Tibial nerve (tissue), 4 donors: ENCODE measurements around the gene SPATA13. TPM values are rescaled to one million over a fixed set of nuclear protein-coding genes. Genes with fewer than 3 reads are reported as not detected.

ENCODE experiments used
- DNase-seq, 2 donors: peaks; one replicate each; pipeline ENCODE4 v3.0.0-alpha.2; 2019; ENCODE audit warnings: low spot score in 2 of 2
- H3K27ac ChIP-seq, 4 donors: fragments of 200-600 bp; sonication (generic) in 3 of 4; one replicate each; pipeline ENCODE4 v1.5.1; 2017 to 2019; ENCODE audit warnings: mild to moderate bottlenecking in 1 of 4
- H3K27me3 ChIP-seq, 2 donors: fragments of 200-600 bp; sonication (generic) in 1 of 2; one replicate each; pipeline versions ENCODE4 v1.5.1 to v1.6.0; 2017 to 2019
- H3K36me3 ChIP-seq, 3 donors: fragments of 200-600 bp; sonication (generic); one replicate each; pipeline ENCODE4 v1.5.1; 2018 to 2019
- H3K4me1 ChIP-seq, 4 donors: fragments of 200-600 bp; sonication (generic) in 3 of 4; one replicate each; pipeline ENCODE4 v1.5.1; 2017 to 2019
- H3K4me3 ChIP-seq, 4 donors: fragments of 200-600 bp; sonication (generic) in 3 of 4; one replicate each; pipeline ENCODE4 v1.5.1; 2017 to 2019; ENCODE audit warnings: mild to moderate bottlenecking in 1 of 4, moderate library complexity in 1 of 4
- H3K9me3 ChIP-seq, 4 donors: fragments of 200-600 bp; sonication (generic) in 3 of 4; one replicate each; pipeline ENCODE4 v1.5.1; 2017 to 2019
- CTCF ChIP-seq, 5 experiments: fragments of 200-600 bp in 3 of 5; fragments of 450-650 bp in 2 of 5; sonication (generic) in 3 of 5; IDR thresholded peaks; one replicate each; pipeline ENCODE4 v1.5.1; 2016 to 2019; ENCODE audit warnings: antibody characterized with exemption in 5 of 5, mild to moderate bottlenecking in 3 of 5, moderate library complexity in 2 of 5
- EP300 ChIP-seq, 2 donors: sonication (generic); formaldehyde crosslinking; IDR thresholded peaks; one replicate each; pipeline ENCODE4 v1.6.1; 2017; ENCODE audit warnings: antibody characterized with exemption in 2 of 2, mild to moderate bottlenecking in 1 of 2
- POLR2A ChIP-seq, 2 donors: fragments of 450-650 bp; IDR thresholded peaks; one replicate each; pipeline ENCODE4 v1.6.1; 2017; ENCODE audit warnings: antibody characterized with exemption in 2 of 2, mild to moderate bottlenecking in 2 of 2, moderate library complexity in 2 of 2
- WGBS, 2 donors: methylation state at CpG; one replicate each; pipeline ENCODE4 v1.1.5; 2018; 5-methylcytosine and 5-hydroxymethylcytosine counted together
- total RNA-seq, 4 donors: library from RNA; depleted of rRNA; stranded (reverse); fragments of >200 nt; gene quantifications; one replicate each; pipeline ENCODE4 v1.1.0, GENCODE V29; 2016

SPATA13 gene
- total RNA-seq, 4 donors from 2014 or later = 35.0 to 96.0 (median 51.7) TPM

- DNase-seq = no peak
- TF ChIP-seq EP300 (IDR thresholded peaks at IDR 0.05) (no peak), POLR2A (IDR thresholded peaks at IDR 0.05) (no peak), CTCF (IDR thresholded peaks at IDR 0.05) (no peak)
- no peaks in the 10 kb centered on the region for H3K36me3 ChIP-seq
- no peak overlapping the region for H3K4me3 ChIP-seq
- peaks cover 0 to 16% (median 0%) of the 10 kb centered on the region in 4 donors for H3K4me1 ChIP-seq
- 89 to 96% methylated on average over 5 of the region's 5 CpGs for WGBS, 2 donors
- no peaks in the 10 kb centered on the region for H3K9me3 ChIP-seq
- no peak overlapping the region for H3K27ac ChIP-seq
- H3K27me3 ChIP-seq = no peaks in the 10 kb centered on the region
Observed at GRCh38 chr13:24209138-24209537, 48.6 kb downstream of the SPATA13 start.

- Histone ChIP-seq H3K4me3 (no peak overlapping the region), H3K27me3 (no peaks in the 10 kb centered on the region), H3K27ac (peak overlapping the region in 1 of 4 donors; percentile 25), H3K4me1 (peaks cover 0 to 41% (median 15%) of the 10 kb centered on the region in 4 donors), H3K36me3 (no peaks in the 10 kb centered on the region), H3K9me3 (no peaks in the 10 kb centered on the region)
- no peak for TF ChIP-seq POLR2A (IDR thresholded peaks at IDR 0.05)
- TF ChIP-seq CTCF (IDR thresholded peaks at IDR 0.05) = no peak
- TF ChIP-seq EP300 (IDR thresholded peaks at IDR 0.05) = no peak
- DNase-seq = no peak
- 74 to 76% methylated on average over 5 of the region's 5 CpGs for WGBS, 2 donors
Observed at GRCh38 chr13:24212254-24212653, 51.7 kb downstream of the SPATA13 start.

GRCh38 chr13:24212674-24213073, 52.2 kb downstream of the SPATA13 start:
- Histone ChIP-seq H3K4me3 (no peak overlapping the region), H3K4me1 (peaks cover 0 to 46% (median 19%) of the 10 kb centered on the region in 4 donors), H3K36me3 (no peaks in the 10 kb centered on the region), H3K27ac (peak overlapping the region in 2 of 4 donors; percentile 10 to 18), H3K27me3 (no peaks in the 10 kb centered on the region), H3K9me3 (no peaks in the 10 kb centered on the region)
- no peak for DNase-seq
- TF ChIP-seq CTCF (IDR thresholded peaks at IDR 0.05) = no peak
- no peak for TF ChIP-seq POLR2A (IDR thresholded peaks at IDR 0.05)
- TF ChIP-seq EP300 (IDR thresholded peaks at IDR 0.05) = no peak
- 76 to 77% methylated on average over 7 of the region's 7 CpGs for WGBS, 2 donors

GRCh38 chr13:24213932-24214331, 53.4 kb downstream of the SPATA13 start:
- no peaks in the 10 kb centered on the region for H3K27me3 ChIP-seq
- H3K4me1 ChIP-seq = peaks cover 0 to 50% (median 29%) of the 10 kb centered on the region in 4 donors
- no peaks in the 10 kb centered on the region for H3K9me3 ChIP-seq
- no peak overlapping the region for H3K4me3 ChIP-seq
- WGBS, 2 donors = 73 to 74% methylated on average over 3 of the region's 3 CpGs
- no peak for DNase-seq
- no peaks in the 10 kb centered on the region for H3K36me3 ChIP-seq
- TF ChIP-seq CTCF (IDR thresholded peaks at IDR 0.05) (no peak), POLR2A (IDR thresholded peaks at IDR 0.05) (no peak), EP300 (IDR thresholded peaks at IDR 0.05) (no peak)
- peak overlapping the region in 1 of 4 donors; percentile 81 for H3K27ac ChIP-seq

- Histone ChIP-seq H3K4me1 (peaks cover 0 to 56% (median 32%) of the 10 kb centered on the region in 4 donors), H3K27me3 (no peaks in the 10 kb centered on the region), H3K4me3 (no peak overlapping the region), H3K9me3 (no peaks in the 10 kb centered on the region), H3K36me3 (no peaks in the 10 kb centered on the region), H3K27ac (peak overlapping the region in 2 of 4 donors; percentile 81 to 84)
- TF ChIP-seq EP300 (IDR thresholded peaks at IDR 0.05) = no peak
- no peak for TF ChIP-seq POLR2A (IDR thresholded peaks at IDR 0.05)
- no peak for TF ChIP-seq CTCF (IDR thresholded peaks at IDR 0.05)
- DNase-seq = no peak
- 72 to 78% methylated on average over 2 of the region's 2 CpGs for WGBS, 2 donors
Observed at GRCh38 chr13:24214528-24214927, 54.0 kb downstream of the SPATA13 start.
